Uterus (tissue), 4 donors: ENCODE results near the gene ZNF780B. TPM values are rescaled to one million over a fixed set of nuclear protein-coding genes. Genes with fewer than 3 reads are reported as not detected.
A peak's percentile ranks its signal among the peaks of the same experiment; 100 is the strongest.

ENCODE experiments used
- DNase-seq, 2 donors: peaks; one replicate each; pipeline ENCODE4 v3.0.0-alpha.2; 2019 to 2020
- H3K27ac ChIP-seq, 2 donors: fragments of 200-600 bp; sonication (generic); 1 replicate in 1 of 2; 2 replicates in 1 of 2; pipeline ENCODE4 v1.5.1; 2016 to 2018
- H3K27me3 ChIP-seq, 2 donors: fragments of 200-600 bp; sonication (generic); one replicate each; pipeline ENCODE4 v1.5.1; 2018 to 2019; ENCODE audit warnings: control low read depth in 1 of 2
- H3K36me3 ChIP-seq, 2 donors: fragments of 200-600 bp; sonication (generic); one replicate each; pipeline ENCODE4 v1.5.1; 2019; ENCODE audit warnings: control low read depth in 1 of 2
- H3K4me1 ChIP-seq, 2 donors: fragments of 200-600 bp; sonication (generic); one replicate each; pipeline ENCODE4 v1.5.1; 2018 to 2019; ENCODE audit warnings: control low read depth in 1 of 2
- H3K4me3 ChIP-seq, 2 donors: fragments of 200-600 bp; sonication (generic); 1 replicate in 1 of 2; 2 replicates in 1 of 2; pipeline ENCODE4 v1.5.1; 2018 to 2019; ENCODE audit warnings: mild to moderate bottlenecking in 1 of 2
- H3K9me3 ChIP-seq, 2 donors: fragments of 200-600 bp; sonication (generic); one replicate each; pipeline ENCODE4 v1.5.1; 2019; ENCODE audit warnings: control low read depth in 1 of 2
- POLR2A ChIP-seq, 2 donors: fragments of 450-650 bp; IDR thresholded peaks; one replicate each; pipeline ENCODE4 v1.6.1; 2016; ENCODE audit warnings: antibody characterized with exemption in 2 of 2, mild to moderate bottlenecking in 1 of 2, moderate library complexity in 1 of 2
- intact Hi-C: fragments of 100-400 bp; cut with DNase I; formaldehyde crosslinking; loops from one replicate; pipeline ENCODE4 v1.15.1; 2023; ENCODE audit warnings: low total_unique reads
- total RNA-seq, 4 donors: library from RNA; depleted of rRNA in 3 of 4; stranded (reverse); fragments of >200 nt in 3 of 4; gene quantifications; one replicate each; pipeline versions ENCODE4 v1.1.0 to v1.2.4, GENCODE V29; 2014 to 2023
- TF ChIP-seq, protein P1 (sequence below), 4 experiments: fragments of 200-600 bp in 2 of 4; fragments of 450-650 bp in 2 of 4; sonication (generic) in 2 of 4; IDR thresholded peaks; one replicate each; pipeline ENCODE4 v1.5.1; 2016 to 2019; ENCODE audit warnings: antibody characterized with exemption in 4 of 4, mild to moderate bottlenecking in 2 of 4, moderate library complexity in 1 of 4
- donor health status: DM: yes; HTN: yes; CAD: no.

Gene ZNF780B
- total RNA-seq, 4 donors from 2014 or later, result 8.2 to 48.3 (median 18.2) TPM

DNA sequence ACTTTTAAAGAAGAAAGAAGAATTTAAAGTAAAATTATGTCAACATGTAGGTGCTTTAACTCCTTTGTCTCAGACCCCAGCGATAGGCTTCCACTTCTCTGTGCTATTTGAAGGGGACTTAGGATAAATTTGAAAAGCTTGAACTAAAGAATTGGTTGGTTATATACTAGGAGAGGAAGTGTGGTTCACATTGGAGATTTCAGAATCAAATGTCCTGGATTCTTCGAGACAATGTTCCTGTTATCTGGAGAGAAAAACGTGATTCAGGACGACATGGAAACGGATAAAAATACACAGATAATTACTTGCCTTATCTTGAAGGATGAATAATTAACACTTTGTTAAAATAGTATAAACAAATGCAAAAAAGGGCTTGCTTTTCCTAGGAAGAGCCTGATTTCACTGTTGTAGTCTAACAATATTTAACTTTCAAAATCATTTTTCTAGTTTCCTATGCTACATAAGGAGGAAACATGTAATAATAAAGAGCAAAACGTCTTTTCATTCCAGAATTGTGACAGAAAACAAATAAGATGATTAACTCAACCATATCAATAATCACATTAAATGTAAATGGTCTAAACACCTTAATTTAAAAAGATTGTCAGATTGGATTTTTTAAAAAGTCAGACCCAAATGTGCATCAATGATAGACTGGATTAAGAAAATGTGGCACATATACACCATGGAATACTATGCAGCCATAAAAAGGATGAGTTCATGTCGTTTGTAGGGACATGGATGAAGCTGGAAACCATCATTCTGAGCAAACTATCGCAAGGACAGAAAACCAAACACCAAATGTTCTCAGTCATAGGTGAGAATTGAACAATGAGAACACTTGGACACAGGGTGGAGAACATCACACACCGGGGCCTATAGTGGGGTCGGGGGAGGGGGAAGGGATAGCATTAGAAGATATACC is 35.4 kb upstream of the ZNF780B start:
- peak overlapping the region; percentile 65 to 88 for H3K4me3 ChIP-seq
- no peak for DNase-seq
- H3K27me3 ChIP-seq, result no peaks in the 10 kb centered on the region
- H3K36me3 ChIP-seq, result no peaks in the 10 kb centered on the region
- no peak for TF ChIP-seq POLR2A (IDR thresholded peaks at IDR 0.05)
- TF ChIP-seq, protein P1, sequence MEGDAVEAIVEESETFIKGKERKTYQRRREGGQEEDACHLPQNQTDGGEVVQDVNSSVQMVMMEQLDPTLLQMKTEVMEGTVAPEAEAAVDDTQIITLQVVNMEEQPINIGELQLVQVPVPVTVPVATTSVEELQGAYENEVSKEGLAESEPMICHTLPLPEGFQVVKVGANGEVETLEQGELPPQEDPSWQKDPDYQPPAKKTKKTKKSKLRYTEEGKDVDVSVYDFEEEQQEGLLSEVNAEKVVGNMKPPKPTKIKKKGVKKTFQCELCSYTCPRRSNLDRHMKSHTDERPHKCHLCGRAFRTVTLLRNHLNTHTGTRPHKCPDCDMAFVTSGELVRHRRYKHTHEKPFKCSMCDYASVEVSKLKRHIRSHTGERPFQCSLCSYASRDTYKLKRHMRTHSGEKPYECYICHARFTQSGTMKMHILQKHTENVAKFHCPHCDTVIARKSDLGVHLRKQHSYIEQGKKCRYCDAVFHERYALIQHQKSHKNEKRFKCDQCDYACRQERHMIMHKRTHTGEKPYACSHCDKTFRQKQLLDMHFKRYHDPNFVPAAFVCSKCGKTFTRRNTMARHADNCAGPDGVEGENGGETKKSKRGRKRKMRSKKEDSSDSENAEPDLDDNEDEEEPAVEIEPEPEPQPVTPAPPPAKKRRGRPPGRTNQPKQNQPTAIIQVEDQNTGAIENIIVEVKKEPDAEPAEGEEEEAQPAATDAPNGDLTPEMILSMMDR (IDR thresholded peaks at IDR 0.05), result no peak
- no peaks in the 10 kb centered on the region for H3K4me1 ChIP-seq
- no peaks in the 10 kb centered on the region for H3K9me3 ChIP-seq
- peak overlapping the region; percentile 79 to 87 for H3K27ac ChIP-seq
- intact Hi-C loops, result no loop called here

DNA sequence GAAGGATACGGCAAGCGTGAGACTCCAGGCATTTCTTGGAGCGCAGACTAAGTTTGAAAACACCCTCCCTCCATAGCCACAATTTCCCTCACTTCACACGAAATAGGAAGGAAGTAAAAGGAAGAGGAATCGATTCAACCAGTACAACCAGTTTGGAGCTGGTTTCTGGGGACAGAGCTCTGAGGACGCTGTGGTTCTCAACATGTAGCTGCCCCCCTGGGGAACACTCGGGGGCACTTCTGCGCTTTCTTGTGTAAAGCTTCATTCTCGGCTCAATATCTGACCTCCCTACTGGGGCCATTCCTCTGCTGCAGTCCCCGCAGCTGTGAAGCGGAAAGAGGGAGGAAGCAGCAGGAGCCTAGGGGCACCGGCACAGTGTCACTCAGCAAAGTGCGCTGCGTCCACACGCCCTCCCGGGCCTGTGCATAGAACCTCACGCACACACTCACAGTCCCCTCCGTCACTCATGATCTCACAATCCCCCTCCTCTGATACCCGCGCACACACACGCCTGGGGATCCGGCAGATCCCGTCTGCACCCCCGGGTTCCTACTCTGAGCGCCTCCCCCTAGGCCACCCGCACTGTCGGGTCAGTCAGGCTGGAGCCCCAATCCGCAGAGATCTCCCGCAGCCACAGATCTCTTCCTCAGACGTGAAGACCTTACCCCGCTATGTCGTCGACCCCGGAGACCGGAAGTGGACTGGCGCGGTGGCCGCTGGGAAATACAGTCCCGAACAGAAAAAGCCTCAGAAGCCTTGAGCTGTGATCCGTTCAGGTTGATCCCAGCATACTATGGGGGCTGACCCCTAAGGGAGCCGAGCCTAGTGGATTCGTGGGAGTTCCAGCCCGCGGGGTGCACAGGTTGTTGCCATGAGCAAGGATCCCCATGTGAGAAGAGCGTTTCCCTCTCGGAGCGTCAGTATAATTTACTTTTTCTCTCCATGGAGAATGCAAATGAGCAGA is 34.5 kb upstream of the ZNF780B start, which contains the start of gene ZNF780A:
Gene ZNF780A (minus strand): TSS at position 703 of the 964 bp plus-strand sequence. CDS start 6,190 bp downstream, outside the sequence.
- peak in 1 of 2 donors; percentile 32 for TF ChIP-seq POLR2A (IDR thresholded peaks at IDR 0.05)
- TF ChIP-seq, protein P1 (IDR thresholded peaks at IDR 0.05), result no peak
- H3K4me1 ChIP-seq, result no peaks in the 10 kb centered on the region
- H3K27ac ChIP-seq, result peak within 1 kb of the TSS; percentile 79 to 87
- H3K4me3 ChIP-seq, result peak within 1 kb of the TSS; percentile 65 to 88
- intact Hi-C loops, result no loop called here
- H3K9me3 ChIP-seq, result no peaks in the 10 kb centered on the region
- no peaks in the 10 kb centered on the region for H3K27me3 ChIP-seq
- peak; percentile 59 to 69 for DNase-seq
- H3K36me3 ChIP-seq, result no peaks in the 10 kb centered on the region

- H3K4me3 ChIP-seq, result peak overlapping the region; percentile 65 to 88
- H3K27ac ChIP-seq, result peak overlapping the region in 1 of 2 donors; percentile 79
- no peak for DNase-seq
- no peaks in the 10 kb centered on the region for H3K27me3 ChIP-seq
- TF ChIP-seq, protein P1 (IDR thresholded peaks at IDR 0.05), result no peak
- no peaks in the 10 kb centered on the region for H3K9me3 ChIP-seq
- no peaks in the 10 kb centered on the region for H3K4me1 ChIP-seq
- no peaks in the 10 kb centered on the region for H3K36me3 ChIP-seq
- intact Hi-C loops, result no loop called here
These were observed 33.4 kb upstream of the ZNF780B start for GRCh38 chr19:40089462-40089861.

GRCh38 chr19:40088299-40089047 is 32.4 kb upstream of the ZNF780B start:
- no peaks in the 10 kb centered on the region for H3K36me3 ChIP-seq
- H3K27ac ChIP-seq, result no peak overlapping the region
- no peak for TF ChIP-seq POLR2A (IDR thresholded peaks at IDR 0.05)
- TF ChIP-seq, protein P1 (IDR thresholded peaks at IDR 0.05), result no peak
- intact Hi-C loops, result no loop called here
- DNase-seq, result no peak
- H3K9me3 ChIP-seq, result no peaks in the 10 kb centered on the region
- H3K4me1 ChIP-seq, result no peaks in the 10 kb centered on the region
- H3K4me3 ChIP-seq, result no peak overlapping the region
- H3K27me3 ChIP-seq, result no peaks in the 10 kb centered on the region
